Glutamatergic neuron (in vitro differentiated cells): Measurements from ENCODE around the gene TECTB. TPM values are rescaled to one million over a fixed set of nuclear protein-coding genes. Genes with fewer than 3 reads are reported as not detected.
"Not testable (repeated sequence)": the region's sequence is repeated elsewhere in the genome, so short reads cannot be mapped to it uniquely, and the experiment has no call there.

Source experiments
- DNase-seq: peaks from one replicate; pipeline ENCODE4 v3.0.0; 2022
- H3K27ac Mint-ChIP-seq: one replicate; pipeline ENCODE4 v1.8.0; 2020; ENCODE audit warnings: mild to moderate bottlenecking, mixed read lengths, inconsistent platforms; ENCODE audit not compliant: unreplicated experiment
- H3K27me3 Mint-ChIP-seq: one replicate; pipeline ENCODE4 v1.8.0; 2020; ENCODE audit warnings: mild to moderate bottlenecking, moderate library complexity, mixed read lengths, inconsistent platforms; ENCODE audit not compliant: unreplicated experiment
- H3K36me3 Mint-ChIP-seq: one replicate; pipeline ENCODE4 v1.8.0; 2020; ENCODE audit warnings: mild to moderate bottlenecking, mixed read lengths, inconsistent platforms; ENCODE audit not compliant: unreplicated experiment
- H3K4me1 Mint-ChIP-seq: one replicate; pipeline ENCODE4 v1.8.0; 2020; ENCODE audit warnings: mild to moderate bottlenecking, low read depth, mixed read lengths, inconsistent platforms; ENCODE audit not compliant: unreplicated experiment
- H3K4me3 Mint-ChIP-seq: one replicate; pipeline ENCODE4 v1.8.0; 2020; ENCODE audit warnings: mild to moderate bottlenecking, mixed read lengths, inconsistent platforms; ENCODE audit not compliant: unreplicated experiment
- H3K9me3 Mint-ChIP-seq: one replicate; pipeline ENCODE4 v1.8.0; 2020; ENCODE audit warnings: mild to moderate bottlenecking, moderate library complexity, mixed read lengths, inconsistent platforms; ENCODE audit not compliant: unreplicated experiment
- total RNA-seq: library from RNA; stranded (reverse); fragmentation: NEBNext Ultra II Directional; extraction: Animal tissue kit (Norgen Biotek cat#: 25700); gene quantifications from one replicate; pipeline ENCODE4 v1.2.1, GENCODE V29; 2021; ENCODE audit not compliant: unreplicated experiment
- TF ChIP-seq, protein P1 (sequence below): fragments of 200-600 bp; sonication (generic); IDR thresholded peaks from one replicate; pipeline ENCODE4 v1.5.0; 2021; ENCODE audit not compliant: partially characterized antibody, unreplicated experiment

The TECTB gene
- total RNA-seq, 1 donor from 2014 or later: not detected

DNA sequence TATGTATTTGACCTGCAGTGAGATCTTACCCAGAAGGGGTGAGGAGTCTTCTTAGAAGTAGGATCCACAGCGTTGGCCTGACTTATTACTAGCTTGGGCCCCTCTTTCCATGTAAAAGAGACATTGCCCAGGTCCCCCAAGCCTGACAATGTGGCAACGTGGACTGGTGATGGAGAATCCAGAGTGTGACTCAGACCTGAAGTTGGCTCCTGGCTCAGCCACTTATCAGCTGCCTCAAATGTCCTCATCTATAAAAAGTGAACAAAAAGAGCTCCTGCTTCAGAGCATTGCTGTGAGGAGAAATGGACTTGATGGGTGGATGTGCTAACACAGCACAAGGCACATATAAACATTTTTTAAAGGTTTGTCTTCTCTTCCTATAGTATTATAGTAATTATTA is 35.4 kb upstream of the TECTB start:
- Mint-ChIP-seq H3K4me3 (no peak overlapping the region), H3K4me1 (no peaks in the 10 kb centered on the region), H3K27ac (no peak overlapping the region), H3K36me3 (peaks cover 5% of the 10 kb centered on the region), H3K9me3 (peaks cover 4% of the 10 kb centered on the region), H3K27me3 (no peaks in the 10 kb centered on the region)
- no peak for DNase-seq
- TF ChIP-seq, protein P1, sequence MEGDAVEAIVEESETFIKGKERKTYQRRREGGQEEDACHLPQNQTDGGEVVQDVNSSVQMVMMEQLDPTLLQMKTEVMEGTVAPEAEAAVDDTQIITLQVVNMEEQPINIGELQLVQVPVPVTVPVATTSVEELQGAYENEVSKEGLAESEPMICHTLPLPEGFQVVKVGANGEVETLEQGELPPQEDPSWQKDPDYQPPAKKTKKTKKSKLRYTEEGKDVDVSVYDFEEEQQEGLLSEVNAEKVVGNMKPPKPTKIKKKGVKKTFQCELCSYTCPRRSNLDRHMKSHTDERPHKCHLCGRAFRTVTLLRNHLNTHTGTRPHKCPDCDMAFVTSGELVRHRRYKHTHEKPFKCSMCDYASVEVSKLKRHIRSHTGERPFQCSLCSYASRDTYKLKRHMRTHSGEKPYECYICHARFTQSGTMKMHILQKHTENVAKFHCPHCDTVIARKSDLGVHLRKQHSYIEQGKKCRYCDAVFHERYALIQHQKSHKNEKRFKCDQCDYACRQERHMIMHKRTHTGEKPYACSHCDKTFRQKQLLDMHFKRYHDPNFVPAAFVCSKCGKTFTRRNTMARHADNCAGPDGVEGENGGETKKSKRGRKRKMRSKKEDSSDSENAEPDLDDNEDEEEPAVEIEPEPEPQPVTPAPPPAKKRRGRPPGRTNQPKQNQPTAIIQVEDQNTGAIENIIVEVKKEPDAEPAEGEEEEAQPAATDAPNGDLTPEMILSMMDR: no peak

DNA sequence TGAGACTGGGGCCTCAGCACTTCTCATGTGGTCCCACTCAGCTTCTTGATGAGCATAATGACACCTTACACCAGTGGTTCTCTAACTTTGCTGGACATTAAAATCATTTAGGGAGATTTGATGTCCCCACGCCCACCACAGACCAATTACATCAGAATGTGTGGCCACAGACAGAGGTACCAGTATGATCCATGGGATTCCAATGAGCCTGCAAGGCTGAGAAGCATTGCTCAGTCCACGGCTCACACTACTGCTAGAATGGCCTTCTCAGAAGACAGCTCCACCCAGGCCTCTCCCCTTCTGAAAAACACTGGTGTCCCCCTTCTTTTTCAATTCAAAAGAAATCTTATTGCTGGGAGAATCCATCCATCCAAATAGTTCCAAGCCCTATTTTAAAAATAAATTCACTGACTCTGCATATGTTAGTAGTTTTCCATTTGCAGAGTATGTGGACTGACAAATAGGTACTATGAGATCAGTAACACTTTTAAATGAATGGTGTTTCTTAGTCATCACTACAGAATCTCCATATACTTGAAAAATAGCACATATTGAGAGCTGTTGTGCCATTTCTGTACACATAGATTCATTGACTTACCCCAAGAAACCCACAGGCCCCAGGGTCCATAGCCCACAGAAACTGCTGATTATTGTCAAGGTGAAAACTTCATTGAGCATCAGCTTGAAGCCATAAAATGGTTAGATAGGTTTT is 34.5 kb upstream of the TECTB start:
- no peak for DNase-seq
- no peaks in the 10 kb centered on the region for H3K27me3 Mint-ChIP-seq
- no peak overlapping the region for H3K4me3 Mint-ChIP-seq
- peaks cover 5% of the 10 kb centered on the region for H3K36me3 Mint-ChIP-seq
- H3K4me1 Mint-ChIP-seq: no peaks in the 10 kb centered on the region
- TF ChIP-seq, protein P1: no peak
- H3K9me3 Mint-ChIP-seq: peaks cover 4% of the 10 kb centered on the region
- H3K27ac Mint-ChIP-seq: no peak overlapping the region

DNA sequence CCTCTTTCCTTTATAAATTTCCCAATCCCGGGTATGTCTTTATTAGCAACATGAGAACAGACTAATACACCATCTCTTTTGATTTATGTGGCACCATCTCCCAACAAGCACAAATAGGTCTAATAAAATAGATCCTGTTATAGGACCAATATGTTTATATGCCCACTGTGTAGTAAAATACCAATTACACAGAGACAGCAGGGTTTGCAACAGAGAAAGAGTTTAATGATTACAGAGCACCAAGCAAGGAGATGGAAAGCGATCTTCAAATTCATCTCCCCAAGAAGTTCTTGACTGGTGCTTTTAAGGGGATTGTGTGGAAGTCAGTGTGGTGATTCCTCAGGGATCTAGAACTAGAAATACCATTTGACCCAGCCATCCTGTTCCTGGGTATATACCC is 33.5 kb upstream of the TECTB start:
- Mint-ChIP-seq H3K36me3 (peaks cover 5% of the 10 kb centered on the region), H3K27me3 (no peaks in the 10 kb centered on the region), H3K4me3 (no peak overlapping the region), H3K4me1 (no peaks in the 10 kb centered on the region), H3K9me3 (peaks cover 4% of the 10 kb centered on the region), H3K27ac (no peak overlapping the region)
- DNase-seq: no peak
- TF ChIP-seq, protein P1: no peak

DNA sequence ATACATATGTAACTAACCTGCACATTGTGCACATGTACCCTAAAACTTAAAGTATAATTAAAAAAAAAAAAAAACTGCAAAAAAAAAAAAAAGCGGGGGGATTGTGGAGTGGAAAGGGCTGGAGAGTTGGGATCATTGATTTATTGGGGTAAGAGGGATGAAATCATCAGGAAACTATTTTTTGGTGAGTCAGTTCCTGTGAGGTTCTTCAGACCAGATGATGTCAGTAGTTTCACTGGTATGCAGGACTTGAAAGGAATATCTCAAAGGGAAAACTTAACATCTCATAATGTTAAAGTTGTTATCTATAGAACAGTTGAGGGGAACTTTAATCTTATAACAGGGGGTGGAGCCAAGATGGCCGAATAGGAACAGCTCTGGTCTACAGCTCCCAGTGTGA is 32.6 kb upstream of the TECTB start:
- Mint-ChIP-seq H3K4me3 (no peak overlapping the region), H3K27me3 (no peaks in the 10 kb centered on the region), H3K4me1 (no peaks in the 10 kb centered on the region), H3K27ac (no peak overlapping the region), H3K9me3 (peaks cover 4% of the 10 kb centered on the region), H3K36me3 (peaks cover 5% of the 10 kb centered on the region)
- TF ChIP-seq, protein P1: no peak
- no peak for DNase-seq

DNA sequence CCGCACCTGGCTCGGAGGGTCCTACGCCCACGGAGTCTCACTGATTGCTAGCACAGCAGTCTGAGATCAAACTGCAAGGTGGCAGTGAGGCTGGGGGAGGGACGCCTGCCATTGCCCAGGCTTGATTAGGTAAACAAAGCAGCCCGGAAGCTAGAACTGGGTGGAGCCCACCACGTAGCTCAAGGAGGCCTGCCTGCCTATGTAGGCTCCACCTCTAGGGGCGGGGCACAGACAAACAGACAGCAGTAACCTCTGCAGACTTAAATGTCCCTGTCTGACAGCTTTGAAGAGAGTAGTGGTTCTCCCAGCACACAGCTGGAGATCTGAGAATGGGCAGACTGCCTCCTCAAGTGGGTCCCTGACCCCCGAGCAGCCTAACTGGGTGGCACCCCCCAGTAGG is 32.0 kb upstream of the TECTB start:
- H3K27me3 Mint-ChIP-seq, H3K9me3 Mint-ChIP-seq, H3K27ac Mint-ChIP-seq, H3K4me1 Mint-ChIP-seq, DNase-seq, H3K36me3 Mint-ChIP-seq, H3K4me3 Mint-ChIP-seq: not testable (repeated sequence)
